K562 (cell line): ENCODE results near the gene ZMYM4. TPM values are rescaled to one million over a fixed set of nuclear protein-coding genes. Genes with fewer than 3 reads are reported as not detected.
A peak's percentile ranks its signal among the peaks of the same experiment; 100 is the strongest.

ENCODE experiments used
- ADNP ChIP-seq: fragments of 200-800 bp; sonication (Bioruptor generic); IDR thresholded peaks from 2 replicates; pipeline ENCODE4 v1.6.1; 2016; ENCODE audit warnings: missing genetic modification characterization, missing compliant biosample characterization
- AFF1 ChIP-seq, 2 experiments: fragments of 450-650 bp; IDR thresholded peaks; 2 replicates each; pipeline ENCODE4 v1.6.1; 2018; ENCODE audit warnings: mild to moderate bottlenecking in 2 of 2, low read depth in 1 of 2; ENCODE audit not compliant: partially characterized antibody in 2 of 2
- BCOR ChIP-seq: fragments of 450-650 bp; IDR thresholded peaks from 2 replicates; pipeline ENCODE4 v1.6.1; 2016
- HDAC2 ChIP-seq: fragments of 450-650 bp; IDR thresholded peaks from 2 replicates; pipeline ENCODE4 v1.6.1; 2016; ENCODE audit warnings: mild to moderate bottlenecking
- HMG20B ChIP-seq: fragments of 250-450 bp; sonication (Bioruptor Pico); IDR thresholded peaks from 2 replicates; pipeline ENCODE4 v1.5.0; 2021; ENCODE audit warnings: mild to moderate bottlenecking
- IRF2 ChIP-seq: sonication (generic); formaldehyde crosslinking; IDR thresholded peaks from 2 replicates; pipeline ENCODE4 v1.8.1; 2022; ENCODE audit warnings: mild to moderate bottlenecking, missing genetic modification reagents
- KAT2B ChIP-seq: IDR thresholded peaks from one replicate; pipeline ENCODE4 v1.6.1; 2012; ENCODE audit warnings: low read depth, mild to moderate bottlenecking, control low read depth, inconsistent platforms, low read length, moderate library complexity
- MAFK ChIP-seq: IDR thresholded peaks from 2 replicates; pipeline ENCODE4 v1.6.1; 2011; ENCODE audit warnings: low read length, improper control_type of control experiment
- MCM5 ChIP-seq: fragments of 450-650 bp; IDR thresholded peaks from 2 replicates; pipeline ENCODE4 v1.6.1; 2016; ENCODE audit warnings: low read depth
- PPARD ChIP-seq: fragments of 250-450 bp; sonication (Bioruptor Pico); IDR thresholded peaks from 2 replicates; pipeline ENCODE4 v1.8.0; 2022; ENCODE audit warnings: inconsistent platforms, mild to moderate bottlenecking, moderate library complexity
- PRDM10 ChIP-seq: fragments of 450-650 bp; IDR thresholded peaks from 2 replicates; pipeline ENCODE4 v1.6.1; 2018; ENCODE audit not compliant: partially characterized antibody
- PRPF4 ChIP-seq: fragments of 200-400 bp; formaldehyde crosslinking; IDR thresholded peaks from one replicate; pipeline ENCODE4 v1.6.1; 2017; ENCODE audit warnings: low read length, low read depth, mild to moderate bottlenecking; ENCODE audit not compliant: insufficient read depth, poor library complexity, severe bottlenecking
- RBM25 ChIP-seq: fragments of 200-400 bp; formaldehyde crosslinking; IDR thresholded peaks from 2 replicates; pipeline ENCODE4 v1.6.1; 2018; ENCODE audit warnings: low read length, low read depth, moderate library complexity; ENCODE audit not compliant: severe bottlenecking
- RBM34 ChIP-seq: fragments of 200-400 bp; formaldehyde crosslinking; IDR thresholded peaks from 2 replicates; pipeline ENCODE4 v1.6.1; 2018; ENCODE audit warnings: low read length, borderline replicate concordance; ENCODE audit not compliant: insufficient read depth
- SMARCA5 ChIP-seq: fragments of 450-650 bp; IDR thresholded peaks from 2 replicates; pipeline ENCODE4 v1.6.1; 2016
- ZBED1 ChIP-seq: IDR thresholded peaks from 2 replicates; pipeline ENCODE4 v1.6.1; 2014
- ZNF561 ChIP-seq: fragments of 450-650 bp; formaldehyde crosslinking; conservative IDR thresholded peaks from 2 replicates; pipeline ENCODE4 v1.4.0; 2020; ENCODE audit warnings: mild to moderate bottlenecking, moderate library complexity
- polyA plus RNA-seq, 8 experiments: library from polyadenylated mRNA; depleted of rRNA in 4 of 8; stranded (reverse) in 5 of 8; unstranded in 3 of 8; fragments of >200 nt; fragmentation: Nextera tagmentation in 2 of 8; fragmentation: Illumina TruSeq in 1 of 8; extraction: Ambion mirVana in 2 of 8; extraction: Trizol in 1 of 8; gene quantifications; 2 replicates each; pipeline versions ENCODE4 v1.2.1 to v1.2.3, GENCODE V29; 2011 to 2014; ENCODE audit warnings: inconsistent platforms in 1 of 8, missing spikeins in 1 of 8
- total RNA-seq, 7 experiments: library from RNA; depleted of rRNA in 6 of 7; stranded (reverse); fragments of >200 nt in 6 of 7; fragmentation: Illumina TruSeq in 2 of 7; extraction: Trizol in 2 of 7; gene quantifications; 2 replicates each; pipeline versions ENCODE4 v1.2.1 to v1.2.3, GENCODE V29; 2011 to 2021; ENCODE audit warnings: low replicate concordance in 1 of 7

ZMYM4 gene
- total and polyA plus RNA-seq, 9 of the 15 experiments (the other 6 are each of a cell fraction or from before 2014, with no cell fraction given), result 15.2 to 77.2 (median 63.3) TPM

GRCh38 chr1:35266306-35266705 is 2.2 kb upstream of the ZMYM4 start (continued):
- TF ChIP-seq AFF1 (IDR thresholded peaks at IDR 0.05; ENCODE audit: low read depth in 1 of 2, partially characterized antibody in 2 of 2) (no peak), RBM25 (peak; percentile 97), PRDM10 (no peak), PPARD (CRISPR knock-in tag) (no peak), RBM34 (no peak), IRF2 (CRISPR knock-in tag) (no peak), ZNF561 (CRISPR knock-in tag) (no peak), HDAC2 (peak; percentile 55; the same call in 1 of the 2 replicates), KAT2B (no peak), HMG20B (CRISPR knock-in tag) (no peak), ZBED1 (no peak), SMARCA5 (0 out of 2 replicates have a peak, but pooled peaks have one; percentile 19), BCOR (peak; percentile 95), ADNP (tag) (peak; percentile 64; the same call in 1 of the 2 replicates), MCM5 (no peak), MAFK (no peak), PRPF4 (no peak)
